Measurements from ENCODE around the gene COL6A6.

COL6A6 gene

GRCh38 chr3:130516645-130517512, at the start of gene COL6A6:
COL6A6 (plus strand) TSS chr3:130517177; CDS start chr3:130560365, 43,188 bp downstream.
- DNase-seq (ENCODE audit: extremely low read depth in 1 of 2, low read depth in 1 of 2): no peak

DNA sequence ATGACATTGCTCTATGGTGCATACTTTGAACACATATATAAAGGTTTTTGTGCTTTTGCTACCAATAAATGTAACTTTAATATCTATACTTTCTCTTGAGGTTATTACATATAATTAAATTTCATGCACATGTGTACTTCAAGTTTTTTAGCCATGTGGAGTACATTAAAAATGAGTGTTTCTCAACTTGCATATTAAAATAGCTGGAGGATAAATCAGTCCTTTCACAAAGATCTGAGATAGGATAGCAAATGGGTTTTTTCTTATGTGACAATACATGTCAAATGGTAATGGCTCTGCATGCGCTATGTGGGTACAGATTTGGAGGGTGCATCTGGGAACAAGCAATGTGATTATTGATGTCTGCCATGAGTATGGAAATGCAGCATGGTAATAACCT, 48.7 kb upstream of the COL6A6 start:
- no peak for DNase-seq (ENCODE audit: extremely low read depth in 1 of 2, low read depth in 1 of 2)

- no peak for DNase-seq (ENCODE audit: extremely low read depth in 1 of 2, low read depth in 1 of 2)
These were observed 46.9 kb upstream of the COL6A6 start for GRCh38 chr3:130470126-130470525.

DNA sequence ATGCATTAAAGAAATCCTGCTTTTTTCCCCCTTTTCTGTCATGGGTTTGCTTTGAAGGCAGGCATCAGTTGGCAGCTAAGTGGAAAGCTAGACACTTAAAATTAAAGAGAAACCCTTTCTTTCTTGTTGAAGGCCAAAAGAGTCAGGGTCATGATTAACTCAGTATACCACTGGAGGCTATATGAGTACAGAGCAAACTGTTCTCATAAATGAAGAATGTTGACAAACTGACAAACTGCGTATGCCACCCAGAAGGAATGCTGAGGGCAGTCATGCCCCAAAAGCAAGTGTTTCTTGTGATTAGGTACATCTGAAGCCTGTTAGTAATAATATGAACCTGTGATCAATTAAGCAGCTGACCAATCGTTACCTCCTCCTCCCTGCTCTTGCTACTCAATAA, 43.6 kb upstream of the COL6A6 start:
- DNase-seq (ENCODE audit: extremely low read depth in 1 of 2, low read depth in 1 of 2): no peak

DNA sequence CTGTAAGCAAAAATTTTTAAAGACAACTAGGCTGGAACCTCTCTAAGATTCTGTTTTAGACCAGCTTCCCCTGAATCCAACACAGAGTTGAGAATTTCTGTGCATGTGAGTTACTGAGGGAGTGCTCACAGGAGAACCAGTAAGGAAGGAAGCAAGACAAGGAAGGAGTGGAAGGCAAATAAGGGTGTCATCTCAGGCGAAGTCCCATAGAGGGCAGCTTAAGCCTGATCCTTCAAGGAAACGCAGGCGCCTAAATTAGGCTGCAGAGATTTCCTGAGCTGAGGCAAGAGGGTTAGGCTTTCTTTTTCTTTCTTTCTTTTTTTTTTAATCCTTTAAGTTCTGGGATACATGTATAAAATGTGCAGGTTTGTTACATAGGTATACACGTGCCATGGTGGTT, 36.2 kb upstream of the COL6A6 start:
- no peak for DNase-seq (ENCODE audit: extremely low read depth in 1 of 2, low read depth in 1 of 2)

DNA sequence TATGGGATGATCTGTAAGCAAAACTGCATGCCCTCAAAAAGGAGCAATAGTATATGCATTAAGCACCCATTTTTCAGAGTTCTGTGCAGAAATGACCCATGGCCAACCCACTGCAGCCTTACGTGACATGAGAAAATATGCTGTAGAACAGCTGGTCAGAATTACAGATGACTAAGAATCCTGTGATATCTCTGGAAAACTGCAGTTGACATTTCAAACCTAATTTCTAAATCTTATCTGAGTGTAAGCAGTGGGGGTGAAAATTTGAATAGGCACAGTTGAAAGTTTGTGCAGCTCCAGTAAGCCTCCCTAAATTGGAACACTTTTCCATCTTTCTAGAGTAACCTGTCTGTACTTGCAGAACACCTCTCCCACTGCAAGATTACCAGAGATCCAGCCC, 28.7 kb upstream of the COL6A6 start:
- DNase-seq (ENCODE audit: extremely low read depth in 1 of 2, low read depth in 1 of 2): no peak

GRCh38 chr3:130488769-130489450, 28.1 kb upstream of the COL6A6 start:
- DNase-seq (ENCODE audit: extremely low read depth in 1 of 2, low read depth in 1 of 2): no peak

GRCh38 chr3:130490241-130490640, 26.7 kb upstream of the COL6A6 start:
- no peak for DNase-seq (ENCODE audit: extremely low read depth in 1 of 2, low read depth in 1 of 2)

DNA sequence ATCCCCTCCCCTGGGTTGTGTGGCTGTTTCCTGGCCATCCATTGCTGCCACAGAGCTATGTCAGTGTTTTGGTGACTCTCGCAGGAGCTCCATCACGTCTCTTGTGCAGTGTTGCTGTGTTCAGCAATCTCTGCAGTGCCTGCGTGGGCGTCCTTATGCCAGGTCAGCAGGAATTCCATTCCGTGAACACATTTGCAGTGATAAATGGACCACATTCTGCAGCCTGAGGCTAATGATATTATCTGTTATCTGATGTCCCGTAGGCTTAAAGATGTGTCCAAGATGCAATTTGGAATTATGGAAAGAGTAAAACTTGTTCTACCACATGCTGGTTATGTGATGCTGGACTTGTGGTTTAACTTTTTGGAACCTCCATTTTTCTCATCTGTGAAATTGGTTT, 25.5 kb upstream of the COL6A6 start:
- DNase-seq (ENCODE audit: extremely low read depth in 1 of 2, low read depth in 1 of 2): no peak

GRCh38 chr3:130504701-130505100, 12.3 kb upstream of the COL6A6 start:
- DNase-seq (ENCODE audit: extremely low read depth in 1 of 2, low read depth in 1 of 2): no peak

GRCh38 chr3:130506031-130506430, 10.9 kb upstream of the COL6A6 start:
- no peak for DNase-seq (ENCODE audit: extremely low read depth in 1 of 2, low read depth in 1 of 2)

DNA sequence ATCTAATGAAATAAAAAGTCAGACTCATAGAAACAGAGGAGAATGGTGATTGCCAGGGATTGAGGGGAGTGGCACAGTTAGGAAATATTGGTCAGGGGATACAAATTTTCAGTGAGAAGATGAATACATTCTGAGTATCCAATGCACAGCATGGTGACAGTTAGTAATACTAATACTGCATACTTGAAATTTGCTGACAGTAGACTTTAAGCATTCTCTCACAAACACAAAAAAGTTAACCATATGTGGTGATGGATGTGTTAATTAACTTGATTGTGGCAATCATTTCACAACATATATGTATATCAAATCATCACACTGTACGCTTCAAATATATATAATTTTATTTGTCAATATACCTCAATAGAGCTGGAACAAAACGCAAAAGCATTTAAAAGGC, 9.2 kb upstream of the COL6A6 start:
- no peak for DNase-seq (ENCODE audit: extremely low read depth in 1 of 2, low read depth in 1 of 2)

DNA sequence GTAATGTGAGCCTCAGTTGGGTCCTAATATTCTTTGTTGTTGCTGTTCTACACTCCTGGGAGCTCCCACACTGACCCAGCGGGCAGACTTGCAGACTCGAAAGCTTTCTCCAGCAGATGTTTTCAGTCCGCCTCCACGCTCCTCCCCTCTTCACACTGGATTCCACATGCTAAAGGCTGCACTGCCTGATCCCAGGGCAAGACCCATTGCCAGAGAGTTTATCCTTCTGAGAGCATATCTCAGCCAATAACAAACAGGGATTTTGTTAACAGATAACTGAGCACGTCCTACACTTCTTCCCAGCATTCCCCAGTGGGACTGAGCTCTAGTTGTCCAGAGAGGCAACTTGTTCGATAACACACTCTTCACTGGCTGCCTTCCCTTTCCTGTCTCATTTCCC, 8.0 kb upstream of the COL6A6 start:
- DNase-seq (ENCODE audit: extremely low read depth in 1 of 2, low read depth in 1 of 2): no peak

GRCh38 chr3:130514681-130515080, 2.3 kb upstream of the COL6A6 start:
- DNase-seq (ENCODE audit: extremely low read depth in 1 of 2, low read depth in 1 of 2): no peak

DNA sequence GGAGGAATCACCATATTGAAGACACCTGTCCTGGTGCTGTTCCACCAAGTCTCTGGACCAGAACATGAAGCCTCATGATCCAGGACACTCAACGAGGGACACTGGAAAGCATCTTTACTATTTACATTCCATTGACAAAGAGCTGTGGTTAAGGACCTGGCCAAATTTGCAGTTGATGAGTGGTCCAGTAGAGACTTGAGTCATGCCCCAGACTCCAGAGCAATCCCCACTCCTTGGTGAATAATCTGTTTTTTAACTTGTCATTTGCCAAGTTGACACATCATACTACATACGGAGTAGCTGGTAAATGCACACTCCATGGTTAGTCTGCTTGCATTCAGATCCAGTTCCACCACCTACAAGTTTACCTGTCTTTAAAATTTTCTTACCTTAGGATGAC, 1.2 kb upstream of the COL6A6 start:
- no peak for DNase-seq (ENCODE audit: extremely low read depth in 1 of 2, low read depth in 1 of 2)

DNA sequence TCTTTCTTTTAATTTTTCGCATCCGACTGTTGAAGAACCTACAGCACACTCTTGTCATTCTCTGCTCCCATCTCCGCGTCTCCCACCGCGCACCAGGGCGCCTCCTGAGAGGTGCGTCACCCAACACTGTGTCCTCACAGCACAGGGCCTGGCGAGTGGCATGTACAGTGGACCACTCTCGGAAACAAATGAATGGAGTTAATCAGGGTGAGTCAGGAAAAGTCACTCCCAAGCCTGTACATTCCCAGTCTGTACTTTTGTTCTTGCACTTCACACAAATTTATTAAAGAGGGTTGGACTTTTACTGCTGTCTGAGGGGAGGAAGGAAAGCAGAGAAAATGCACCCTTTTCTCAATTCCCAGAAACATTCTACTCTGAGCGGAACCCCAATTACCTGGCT, 625 bp downstream of the COL6A6 start:
- no peak for DNase-seq (ENCODE audit: extremely low read depth in 1 of 2, low read depth in 1 of 2)

GRCh38 chr3:130519754-130520153, 2.8 kb downstream of the COL6A6 start:
- DNase-seq (ENCODE audit: extremely low read depth in 1 of 2, low read depth in 1 of 2): no peak

DNA sequence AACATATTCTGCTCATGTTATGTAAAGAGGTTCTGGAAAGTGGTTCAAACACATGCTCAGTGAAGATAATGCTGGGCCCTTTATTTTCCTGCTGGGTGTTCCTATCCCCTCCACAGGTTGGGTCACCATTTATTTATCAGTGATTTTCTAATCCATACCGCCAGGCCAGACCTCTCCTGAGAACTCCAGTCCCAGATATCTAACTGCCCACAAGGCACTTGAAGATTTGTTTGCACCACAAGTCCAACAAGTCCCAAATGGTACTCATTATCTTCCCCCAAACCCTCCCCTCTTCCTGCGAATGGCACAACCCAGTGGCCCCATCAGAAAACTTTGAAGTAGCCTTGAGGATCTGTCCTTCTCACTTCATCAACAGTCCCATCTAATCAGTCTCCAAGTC, 5.4 kb downstream of the COL6A6 start:
- no peak for DNase-seq (ENCODE audit: extremely low read depth in 1 of 2, low read depth in 1 of 2)

- DNase-seq (ENCODE audit: extremely low read depth in 1 of 2, low read depth in 1 of 2): no peak
These were observed 10.4 kb downstream of the COL6A6 start for GRCh38 chr3:130527426-130527825.

DNA sequence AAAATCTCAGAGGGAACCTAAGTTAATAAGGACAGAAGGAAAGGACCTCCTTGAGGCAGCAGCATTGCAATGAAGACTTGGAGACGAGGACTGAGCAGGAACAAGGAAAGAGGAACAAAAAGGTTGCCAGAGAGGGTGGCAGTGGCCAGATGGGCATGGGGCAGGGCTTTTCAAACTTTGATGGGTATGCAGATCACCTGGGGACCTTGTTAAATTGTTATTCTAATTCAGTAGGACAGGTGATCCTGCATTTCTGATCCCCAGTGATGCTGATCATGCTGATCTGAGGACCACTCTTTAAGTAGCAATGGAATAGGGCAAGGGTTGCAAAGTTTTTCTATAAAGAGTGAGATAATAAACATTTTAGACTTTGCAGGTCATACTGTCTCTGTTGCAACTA, 11.1 kb downstream of the COL6A6 start:
- no peak for DNase-seq (ENCODE audit: extremely low read depth in 1 of 2, low read depth in 1 of 2)

DNA sequence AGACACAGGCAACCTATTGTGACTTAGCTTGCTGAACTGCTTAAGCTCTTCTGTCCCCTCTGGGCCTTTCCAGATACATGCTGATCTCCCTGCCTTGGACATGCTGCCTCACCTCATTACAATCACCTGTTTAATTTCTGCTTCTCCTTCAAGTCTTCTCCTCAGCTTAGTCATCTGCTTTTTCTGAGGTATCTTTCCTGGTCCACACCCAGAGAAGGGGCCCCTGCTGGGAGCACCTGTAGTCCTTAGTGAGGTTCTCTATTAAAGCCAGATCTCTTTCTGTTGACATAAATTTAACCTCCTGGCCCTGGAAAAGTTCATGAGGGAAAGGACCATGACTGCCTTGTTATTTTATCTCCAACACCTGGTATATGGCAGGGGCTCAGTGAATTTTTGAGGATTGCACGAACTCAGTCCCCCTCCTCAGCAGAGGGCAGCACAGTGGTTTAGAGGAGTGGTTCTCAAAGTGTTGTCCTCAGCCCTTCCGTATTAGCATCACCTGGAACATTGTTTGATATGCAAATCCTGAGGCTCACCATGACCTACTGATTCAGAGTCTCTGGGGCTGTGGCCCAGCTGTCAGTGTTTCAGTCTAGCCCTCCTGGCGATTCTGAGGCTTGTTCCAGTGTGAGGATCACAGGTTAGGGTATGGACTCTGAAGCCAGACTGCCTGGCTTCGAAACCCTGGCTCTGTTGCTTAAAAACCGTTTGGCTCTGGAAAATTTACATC, 12.7 kb downstream of the COL6A6 start:
- DNase-seq (ENCODE audit: extremely low read depth in 1 of 2, low read depth in 1 of 2): no peak

GRCh38 chr3:130533247-130533646, 16.3 kb downstream of the COL6A6 start:
- DNase-seq (ENCODE audit: extremely low read depth in 1 of 2, low read depth in 1 of 2): no peak
